Inferior parietal cortex (tissue), 1 donor: Measurements from ENCODE around the gene GNG7.
"Not testable (repeated sequence)": the region's sequence is repeated elsewhere in the genome, so short reads cannot be mapped to it uniquely, and the experiment has no call there.

Source experiments
- DNase-seq: peaks from one replicate; pipeline ENCODE4 v3.0.0-alpha.2; 2016; ENCODE audit errors: extremely low spot score

The GNG7 gene

DNA sequence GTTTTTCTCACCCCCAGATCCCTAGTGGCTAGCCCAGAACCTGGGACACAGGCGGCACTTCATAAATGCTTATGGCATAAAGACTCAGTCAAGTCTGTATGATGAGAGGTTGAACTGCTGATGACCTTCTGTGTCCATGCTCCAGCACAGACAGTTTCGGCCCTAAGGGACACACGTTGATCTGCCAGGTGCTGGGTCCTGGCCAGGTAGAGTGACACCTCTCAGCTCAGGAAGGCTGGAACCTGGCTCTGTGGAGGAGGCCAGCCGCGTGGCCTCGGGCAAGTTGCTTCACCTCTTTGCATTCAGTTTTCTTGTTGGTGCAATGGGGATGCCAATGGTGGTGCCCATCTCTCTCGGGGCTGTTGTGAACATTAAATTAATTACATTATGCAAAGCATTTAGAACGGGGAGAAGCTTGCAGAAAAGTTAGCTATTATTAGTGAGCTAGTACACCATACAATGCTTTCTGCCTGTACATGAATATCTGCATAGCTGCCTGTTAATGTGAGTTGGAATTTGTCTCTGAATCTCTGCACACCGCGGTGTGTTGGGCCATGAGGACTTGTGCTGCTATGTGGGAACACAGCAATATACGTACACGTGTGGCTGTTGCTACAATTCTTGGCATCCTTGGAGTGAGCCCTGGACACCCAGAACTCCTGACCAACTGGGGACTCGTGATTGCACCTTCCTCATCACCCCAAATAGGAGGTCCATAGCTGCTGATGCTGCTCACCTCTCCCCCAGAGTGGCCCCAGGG is 218.1 kb downstream of the GNG7 start:
- DNase-seq: no peak

GRCh38 chr19:2483484-2484151 is 218.9 kb downstream of the GNG7 start:
- no peak for DNase-seq

DNA sequence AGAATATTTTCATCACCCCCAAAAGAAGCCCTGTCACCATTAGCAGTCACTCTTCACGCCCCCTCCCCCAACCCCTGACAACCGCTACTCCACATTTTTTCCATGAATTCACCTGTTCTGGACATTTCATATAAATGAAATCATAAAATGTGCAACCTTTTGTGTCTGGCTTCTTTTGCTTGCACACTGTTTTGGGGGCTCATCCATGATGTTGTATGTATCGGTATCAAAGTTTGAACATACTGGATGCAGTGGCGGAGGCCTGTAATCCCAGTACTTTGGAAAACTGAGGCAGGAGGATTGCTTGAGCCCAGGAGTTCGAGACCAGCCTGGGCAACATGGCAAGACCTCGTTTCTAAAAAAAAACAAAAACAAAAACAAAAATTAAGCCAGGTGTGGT is 219.4 kb downstream of the GNG7 start:
- no peak for DNase-seq

- DNase-seq: no peak
Observed at GRCh38 chr19:2482354-2483038, 220.0 kb downstream of the GNG7 start.

GRCh38 chr19:2481466-2481865 is 221.0 kb downstream of the GNG7 start:
- DNase-seq: no peak

DNA sequence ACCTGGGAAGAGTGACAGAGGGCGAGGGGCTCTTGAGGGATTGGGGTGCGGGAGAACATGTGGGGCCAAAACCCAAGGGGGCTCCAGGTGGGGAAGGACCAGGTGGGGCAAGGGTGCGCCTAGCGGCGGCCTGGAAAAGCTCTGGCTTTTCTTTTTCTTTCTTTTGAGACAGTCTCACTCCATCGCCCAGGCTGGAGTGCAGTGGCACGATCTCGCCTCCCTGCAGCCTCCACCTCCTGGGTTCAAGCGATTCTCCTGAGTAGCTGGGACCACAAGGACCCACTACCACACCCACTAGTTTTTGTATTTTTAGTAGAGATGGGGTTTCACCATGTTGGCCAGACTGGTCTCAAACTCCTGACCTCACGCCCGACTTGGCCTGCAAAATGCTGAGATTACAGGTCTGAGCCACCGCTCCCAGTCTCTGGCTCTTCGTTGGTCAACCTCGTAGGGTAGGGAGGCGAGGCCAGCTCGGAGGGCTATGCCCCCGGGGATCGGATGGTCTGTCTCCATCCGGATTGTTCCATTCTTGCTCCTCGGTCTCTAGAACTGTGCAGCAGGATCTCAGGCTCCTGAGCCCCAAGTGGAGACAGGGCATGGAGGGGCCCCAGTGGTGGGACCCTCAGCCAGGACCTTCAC is 222.8 kb downstream of the GNG7 start:
- DNase-seq: no peak

GRCh38 chr19:2478756-2479555 is 223.5 kb downstream of the GNG7 start:
- DNase-seq: no peak

DNA sequence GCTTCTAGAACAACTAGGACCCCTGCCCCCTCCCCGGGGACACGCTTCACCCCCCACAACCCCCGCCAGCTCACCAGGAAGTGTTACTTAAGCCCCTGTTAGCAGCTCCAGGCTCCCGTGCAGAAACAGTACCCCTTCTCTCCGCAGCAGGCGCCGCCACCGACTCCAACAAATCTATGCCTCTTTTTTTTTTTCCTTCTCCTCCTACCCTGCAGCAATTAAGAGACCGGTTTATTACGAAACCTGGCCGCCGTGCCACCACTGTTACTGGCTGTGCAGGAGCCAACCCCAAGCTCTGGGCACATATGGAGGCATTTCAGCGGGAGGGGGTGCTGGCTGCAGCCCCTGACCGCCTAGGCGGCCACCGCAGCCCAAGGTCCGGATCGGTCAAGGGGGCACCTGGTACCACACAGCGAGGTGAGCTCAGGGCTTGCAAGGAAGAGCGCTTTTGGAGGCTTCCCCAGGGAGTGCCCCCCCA is 224.2 kb downstream of the GNG7 start:
- DNase-seq: no peak

DNA sequence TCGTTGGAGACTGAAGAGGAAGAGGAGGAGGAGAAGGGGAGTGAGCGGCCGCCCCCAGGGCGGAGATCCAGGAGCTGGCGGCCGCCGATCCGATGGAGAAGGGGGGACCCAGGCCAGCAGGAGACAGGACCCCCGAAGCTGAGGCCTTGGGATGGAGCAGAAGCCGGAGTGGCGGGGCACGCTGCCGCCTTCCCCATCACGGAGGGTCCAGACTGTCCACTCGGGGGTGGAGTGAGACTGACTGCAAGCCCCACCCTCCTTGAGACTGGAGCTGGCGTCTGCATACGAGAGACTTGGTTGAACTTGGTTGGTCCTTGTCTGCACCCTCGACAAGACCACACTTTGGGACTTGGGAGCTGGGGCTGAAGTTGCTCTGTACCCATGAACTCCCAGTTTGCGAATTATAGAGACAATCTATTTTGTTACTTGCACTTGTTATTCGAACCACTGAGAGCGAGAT is 224.7 kb downstream of the GNG7 start:
- DNase-seq: no peak

GRCh38 chr19:2477141-2477710 is 225.3 kb downstream of the GNG7 start:
- no peak for DNase-seq

DNA sequence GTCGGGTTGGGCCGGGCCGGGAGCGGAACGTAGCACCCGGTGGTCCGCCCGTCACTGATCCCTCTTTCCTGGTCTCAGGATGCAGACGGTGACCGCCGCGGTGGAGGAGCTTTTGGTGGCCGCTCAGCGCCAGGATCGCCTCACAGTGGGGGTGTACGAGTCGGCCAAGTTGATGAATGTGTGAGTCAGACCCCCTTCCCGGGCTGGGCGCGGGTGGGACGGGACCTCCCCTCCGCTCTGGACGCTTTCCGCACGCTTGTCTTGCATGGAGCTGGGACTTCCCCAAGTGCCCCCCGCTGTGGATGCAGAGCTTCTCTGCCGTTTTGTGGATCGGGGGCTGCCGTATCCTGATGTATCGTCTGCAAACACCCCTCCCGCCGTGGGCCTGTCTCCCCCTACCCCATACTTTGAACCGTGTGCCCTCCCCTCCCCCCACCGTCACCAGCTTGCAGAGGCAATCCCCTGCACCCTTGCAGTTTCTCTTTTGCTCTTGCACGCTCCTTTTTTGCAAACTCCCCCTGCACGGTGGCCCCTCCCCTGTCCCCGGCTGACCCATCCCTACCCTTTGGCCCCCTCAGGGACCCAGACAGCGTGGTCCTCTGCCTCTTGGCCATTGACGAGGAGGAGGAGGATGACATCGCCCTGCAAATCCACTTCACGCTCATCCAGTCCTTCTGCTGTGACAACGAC is 225.9 kb downstream of the GNG7 start:
- no peak for DNase-seq

- DNase-seq: peak; percentile 99
Observed at GRCh38 chr19:2475702-2476450, 226.6 kb downstream of the GNG7 start, which contains the start of gene GADD45B. Gene GADD45B, plus strand, starts transcription at chr19:2476127. Its CDS starts 232 bp downstream, at chr19:2476359.

- no peak for DNase-seq
Observed at GRCh38 chr19:2475018-2475701, 227.3 kb downstream of the GNG7 start.

GRCh38 chr19:2474232-2475017 is 228.1 kb downstream of the GNG7 start:
- peak; percentile 84 for DNase-seq

GRCh38 chr19:2469915-2470200 is 232.6 kb downstream of the GNG7 start:
- not testable (repeated sequence) for DNase-seq

- DNase-seq: no peak
Observed at GRCh38 chr19:2469102-2469914, 233.2 kb downstream of the GNG7 start.

- DNase-seq: no peak
Observed at GRCh38 chr19:2468596-2468995, 233.9 kb downstream of the GNG7 start.
